Ureter (tissue), 1 donor: Measurements from ENCODE around the gene SPATA2L. TPM values are rescaled to one million over a fixed set of nuclear protein-coding genes. Genes with fewer than 3 reads are reported as not detected.

Experiments used
- DNase-seq: peaks from one replicate; pipeline ENCODE4 v3.0.0-alpha.2; 2020; ENCODE audit warnings: low spot score
- total RNA-seq: library from RNA; stranded (reverse); gene quantifications from one replicate; pipeline ENCODE4 v1.2.4, GENCODE V29; 2023
- donor health status: DM: yes; HTN: yes; CAD: no.

Gene SPATA2L
- 7.7 TPM for total RNA-seq

DNA sequence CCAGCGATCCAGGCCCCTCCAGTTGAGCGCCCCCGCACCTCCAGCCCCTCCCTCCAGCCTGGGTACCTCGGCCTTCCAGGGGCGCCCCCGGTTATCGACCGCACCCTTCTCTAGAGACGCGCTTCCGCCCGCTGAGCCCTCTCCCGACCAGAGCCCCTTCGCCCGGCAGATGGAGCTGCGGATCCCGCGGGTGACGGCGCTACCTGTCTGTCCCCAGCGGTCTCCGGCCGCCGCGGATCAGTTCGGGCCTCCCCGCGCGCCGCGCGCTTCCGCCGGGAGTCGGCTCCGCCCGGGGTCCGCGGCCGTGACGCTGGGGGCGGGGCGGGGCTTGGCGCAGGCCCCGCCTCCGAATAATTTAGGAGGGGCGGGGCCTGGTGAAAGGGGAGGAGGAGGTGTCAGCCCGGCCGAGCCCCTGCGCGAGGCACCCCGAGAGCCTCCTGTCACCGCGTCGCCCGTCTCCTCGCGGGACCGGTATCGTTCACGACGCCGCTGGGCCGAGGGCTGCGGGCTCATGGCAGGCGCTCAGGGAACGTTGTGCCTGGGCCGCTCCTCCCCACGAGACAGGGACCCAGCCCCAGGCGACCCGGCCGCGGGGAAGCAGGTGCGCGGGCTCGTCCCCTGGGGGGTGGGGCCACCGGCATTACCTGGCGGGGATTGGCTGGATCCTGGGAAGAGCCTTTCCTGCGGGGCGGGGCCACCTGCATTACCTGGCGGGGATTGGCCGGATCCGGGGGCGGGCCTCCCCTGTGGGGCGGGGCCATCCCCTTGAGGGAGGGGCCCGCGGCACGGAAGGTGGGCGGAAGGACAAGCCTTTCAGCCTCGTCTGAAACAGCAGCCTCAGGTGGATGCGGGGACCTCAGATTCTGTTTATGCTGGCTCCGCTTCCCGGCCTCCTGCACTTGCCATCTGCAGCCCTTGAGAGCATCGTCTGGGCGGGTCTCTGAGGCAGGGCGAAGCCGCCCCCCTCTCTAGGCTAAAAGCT is at the start of gene SPATA2L:
SPATA2L (minus strand) TSS at position 281 of the 982 bp plus-strand sequence. CDS start 473 bp downstream, outside the sequence.
- peak; percentile 95 for DNase-seq

GRCh38 chr16:89749637-89750036 is 48.1 kb upstream of the SPATA2L start:
- DNase-seq = peak; percentile 60

- DNase-seq = no peak
These were observed 47.4 kb upstream of the SPATA2L start for GRCh38 chr16:89748921-89749320.

- no peak for DNase-seq
These were observed 46.6 kb upstream of the SPATA2L start for GRCh38 chr16:89748076-89748475.

DNA sequence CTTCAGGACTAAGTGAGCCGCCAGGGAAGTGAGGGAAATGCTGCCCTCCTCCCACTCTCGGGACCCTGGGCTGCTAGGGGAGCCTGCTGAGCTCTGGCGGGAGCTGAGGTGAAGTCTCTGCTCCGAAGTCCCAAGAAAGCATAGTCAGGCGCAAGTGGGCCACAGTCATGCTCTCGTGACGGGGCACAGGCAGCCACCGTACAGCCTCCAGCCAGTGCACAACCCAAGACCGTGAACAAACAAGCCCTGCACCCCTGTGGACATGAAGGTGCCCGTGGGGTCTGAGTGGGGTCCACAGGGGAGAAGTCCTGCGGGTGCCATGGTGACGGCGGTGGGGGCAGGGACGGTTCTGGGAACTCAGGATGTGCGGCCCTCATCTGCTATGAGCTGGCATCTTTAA is 44.5 kb upstream of the SPATA2L start:
- DNase-seq = no peak

- DNase-seq = no peak
These were observed 43.3 kb upstream of the SPATA2L start for GRCh38 chr16:89744813-89745212.

GRCh38 chr16:89742948-89743347 is 41.4 kb upstream of the SPATA2L start:
- DNase-seq = no peak

- DNase-seq = no peak
These were observed 40.0 kb upstream of the SPATA2L start for GRCh38 chr16:89741342-89742014.

- DNase-seq = no peak
These were observed 37.9 kb upstream of the SPATA2L start for GRCh38 chr16:89739383-89739782.

GRCh38 chr16:89738538-89739317 is 37.2 kb upstream of the SPATA2L start:
- DNase-seq = no peak

GRCh38 chr16:89738072-89738377 is 36.5 kb upstream of the SPATA2L start:
- DNase-seq = no peak

DNA sequence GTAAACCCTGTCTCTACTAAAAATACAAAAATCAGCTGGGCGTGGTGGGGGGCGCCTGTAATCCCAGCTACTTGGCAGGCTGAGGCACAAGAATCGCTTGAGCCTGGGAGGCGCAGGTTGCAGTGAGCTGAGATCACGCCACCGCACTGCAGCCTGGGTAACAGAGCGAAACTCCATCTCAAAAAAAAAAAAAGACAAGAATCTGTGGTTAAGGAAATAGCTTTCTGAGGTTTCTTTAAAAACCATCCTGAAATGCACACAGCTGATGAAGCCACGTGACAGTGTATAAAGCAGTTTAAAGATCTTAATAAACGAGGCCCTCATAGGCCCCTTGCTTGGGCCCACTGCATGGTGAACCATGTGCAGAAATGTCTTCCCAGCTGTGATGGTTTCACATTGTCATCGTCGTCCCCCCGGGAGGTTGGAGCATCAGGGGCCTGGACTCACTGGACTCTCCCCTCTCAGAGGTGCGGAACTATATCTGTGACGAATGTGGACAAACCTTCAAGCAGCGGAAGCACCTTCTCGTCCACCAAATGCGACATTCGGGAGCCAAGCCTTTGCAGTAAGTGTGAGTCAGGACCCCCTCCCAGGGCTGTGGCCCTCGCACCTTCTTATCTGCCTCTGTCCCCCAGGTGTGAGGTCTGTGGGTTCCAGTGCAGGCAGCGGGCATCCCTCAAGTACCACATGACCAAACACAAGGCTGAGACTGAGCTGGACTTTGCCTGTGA is 36.0 kb upstream of the SPATA2L start:
- DNase-seq = no peak

DNA sequence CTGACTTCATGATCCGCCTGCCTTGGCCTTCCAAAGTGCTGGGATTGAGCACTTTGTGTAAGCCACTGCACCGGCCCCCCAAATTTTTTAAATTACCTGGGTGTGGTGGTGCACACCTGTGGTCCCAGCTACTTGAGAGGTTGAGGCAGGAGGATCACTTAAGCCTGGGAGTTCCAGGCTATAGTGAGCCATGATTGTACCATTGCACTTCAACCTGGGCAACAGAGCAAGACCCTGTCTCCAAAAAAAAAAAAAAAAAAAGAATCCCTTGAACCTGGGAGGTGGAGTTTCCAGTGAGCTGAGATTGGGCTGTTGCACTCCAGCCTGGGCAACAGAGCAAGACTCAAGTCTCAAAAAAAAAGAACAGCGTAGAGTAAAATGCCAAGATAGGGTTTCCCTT is 35.0 kb upstream of the SPATA2L start:
- DNase-seq = no peak

- DNase-seq = no peak
These were observed 32.3 kb upstream of the SPATA2L start for GRCh38 chr16:89733792-89734191.

- no peak for DNase-seq
These were observed 31.8 kb upstream of the SPATA2L start for GRCh38 chr16:89733322-89733721.

DNA sequence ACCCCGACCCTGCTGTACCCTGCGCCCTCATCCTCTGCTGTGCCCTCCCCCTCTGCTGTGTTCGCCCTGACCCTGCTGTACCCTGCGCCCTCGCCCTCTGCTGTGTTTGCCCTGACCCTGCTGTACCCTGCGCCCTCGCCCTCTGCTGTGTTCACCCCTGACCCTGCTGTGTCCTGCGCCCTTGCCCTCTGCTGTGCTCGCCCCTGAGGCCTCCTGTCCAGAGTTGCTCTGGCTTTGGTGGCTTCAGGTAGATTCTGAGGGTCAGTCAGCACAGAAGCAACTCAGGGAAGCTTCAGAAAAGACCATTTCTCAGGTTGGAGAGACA is 31.4 kb upstream of the SPATA2L start:
- DNase-seq = no peak

- DNase-seq = no peak
These were observed 30.8 kb upstream of the SPATA2L start for GRCh38 chr16:89732142-89732917.

GRCh38 chr16:89730610-89731234 is 29.2 kb upstream of the SPATA2L start:
- no peak for DNase-seq

DNA sequence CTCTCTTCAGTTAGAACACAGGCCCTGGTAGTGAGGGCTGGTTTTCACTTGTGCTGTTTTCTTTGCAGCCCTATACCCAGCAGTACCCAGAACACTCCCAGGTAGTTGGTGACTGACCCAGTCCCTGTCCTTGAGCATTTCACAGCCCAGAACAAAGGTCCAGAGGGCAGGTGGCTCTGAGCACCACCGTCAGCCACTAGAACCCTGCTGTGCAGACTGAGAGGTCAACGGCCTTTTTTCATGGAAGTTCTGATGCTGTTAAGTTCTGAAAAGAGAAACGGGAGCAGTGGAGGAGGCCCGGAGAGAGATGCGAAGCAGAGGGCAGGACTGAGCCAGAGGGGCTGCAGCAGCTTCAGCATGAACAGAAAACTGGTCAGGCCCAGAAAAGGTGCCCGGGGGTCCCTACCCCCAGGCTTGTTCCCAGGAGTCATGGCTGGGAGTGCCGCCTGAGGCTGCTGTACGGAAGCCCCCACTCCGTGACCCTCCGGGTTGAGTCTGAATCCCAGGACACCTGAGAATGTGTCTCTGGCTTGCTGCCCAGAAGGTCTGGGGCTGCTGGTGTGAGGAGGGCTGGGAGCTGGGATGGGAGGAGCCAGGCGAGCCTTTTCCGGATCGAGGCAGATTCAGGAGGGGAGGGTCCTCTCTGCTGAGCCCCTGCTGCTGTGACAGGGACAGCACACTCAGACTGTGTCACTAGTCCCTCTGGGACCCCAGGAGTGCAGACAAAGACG is 28.5 kb upstream of the SPATA2L start:
- DNase-seq = no peak

DNA sequence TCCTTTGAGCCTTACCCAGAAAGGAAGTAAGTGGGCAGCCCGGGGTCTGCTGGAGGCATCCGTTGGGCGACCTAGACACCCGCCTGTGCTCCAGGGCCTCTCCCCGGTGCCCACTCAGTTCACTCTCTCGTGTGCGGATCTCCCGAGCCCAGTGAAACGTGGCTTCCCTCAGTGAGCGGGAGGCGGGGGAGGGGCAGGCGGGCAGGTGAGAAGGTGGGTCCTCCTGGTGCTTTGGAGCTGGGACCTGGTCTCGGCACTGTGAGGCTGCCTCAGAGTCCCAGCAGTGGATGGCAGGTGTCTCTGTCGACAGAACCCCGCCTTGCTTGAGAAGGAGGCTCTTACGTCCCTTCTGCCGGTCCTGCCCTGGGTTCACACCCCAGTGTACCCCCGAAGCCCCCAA is 27.8 kb upstream of the SPATA2L start:
- no peak for DNase-seq
